MCF 10A (cell line): ENCODE data around the gene CYB5D1. TPM values are rescaled to one million over a fixed set of nuclear protein-coding genes. Genes with fewer than 3 reads are reported as not detected.
A peak's percentile ranks its signal among the peaks of the same experiment; 100 is the strongest.

Source experiments
- BruUV-seq: library from RNA; stranded (reverse); fragments of 400-500 nt; replicated peaks from 2 replicates; lab custom pipeline; 2021; lab: Mats Ljungman, UMichigan
- CTCF ChIA-PET: fragments of 300-600 bp; sonication (Branson Sonifier 250); formaldehyde crosslinking; extraction: SDS; loops from one replicate; lab custom pipeline; 2021; ENCODE audit warnings: antibody characterized with exemption, inconsistent platforms; lab: Yijun Ruan, JAX
- POLR2A ChIA-PET: fragments of 300-600, 350-650 bp; sonication (Branson Sonifier 250); formaldehyde crosslinking; extraction: SDS; loops from one replicate; lab custom pipeline; 2020; ENCODE audit warnings: antibody characterized with exemption, inconsistent platforms; lab: Yijun Ruan, JAX
- DNase-seq: peaks from one replicate; pipeline ENCODE4 v3.0.0-alpha.2; 2018; ENCODE audit not compliant: unreplicated experiment
- H3K27ac Mint-ChIP-seq: one replicate; pipeline ENCODE4 v1.8.0; 2022; ENCODE audit warnings: mild to moderate bottlenecking, low read depth, mixed read lengths; ENCODE audit not compliant: unreplicated experiment
- H3K27me3 Mint-ChIP-seq: one replicate; pipeline ENCODE4 v1.8.0; 2022; ENCODE audit warnings: mixed read lengths; ENCODE audit not compliant: insufficient read depth, unreplicated experiment
- H3K36me3 Mint-ChIP-seq: one replicate; pipeline ENCODE4 v1.8.0; 2022; ENCODE audit warnings: mild to moderate bottlenecking, moderate library complexity, mixed read lengths; ENCODE audit not compliant: insufficient read depth, unreplicated experiment
- H3K4me1 Mint-ChIP-seq: one replicate; pipeline ENCODE4 v1.8.0; 2022; ENCODE audit warnings: mixed read lengths; ENCODE audit not compliant: insufficient read depth, unreplicated experiment
- H3K4me3 Mint-ChIP-seq: one replicate; pipeline ENCODE4 v1.8.0; 2022; ENCODE audit warnings: mild to moderate bottlenecking, moderate library complexity, mixed read lengths; ENCODE audit not compliant: unreplicated experiment
- H3K9me3 Mint-ChIP-seq: one replicate; pipeline ENCODE4 v1.8.0; 2022; ENCODE audit warnings: mixed read lengths; ENCODE audit not compliant: unreplicated experiment
- intact Hi-C: fragments of 100-400 bp; cut with micrococcal nuclease; formaldehyde crosslinking; loops from 2 replicates; pipeline ENCODE4 v1.14.1; 2022
- total RNA-seq: library from RNA; stranded (reverse); gene quantifications from 2 replicates; pipeline ENCODE4 v1.2.3, GENCODE V29; 2022
- TF ChIP-seq, protein P1 (sequence below): fragments of 200-600 bp; IDR thresholded peaks from one replicate; pipeline ENCODE4 v1.8.0; 2022; ENCODE audit warnings: antibody characterized with exemption, mild to moderate bottlenecking; ENCODE audit not compliant: unreplicated experiment

Gene CYB5D1
- total RNA-seq, 1 experiment from 2014 or later, result 23.1 TPM

DNA sequence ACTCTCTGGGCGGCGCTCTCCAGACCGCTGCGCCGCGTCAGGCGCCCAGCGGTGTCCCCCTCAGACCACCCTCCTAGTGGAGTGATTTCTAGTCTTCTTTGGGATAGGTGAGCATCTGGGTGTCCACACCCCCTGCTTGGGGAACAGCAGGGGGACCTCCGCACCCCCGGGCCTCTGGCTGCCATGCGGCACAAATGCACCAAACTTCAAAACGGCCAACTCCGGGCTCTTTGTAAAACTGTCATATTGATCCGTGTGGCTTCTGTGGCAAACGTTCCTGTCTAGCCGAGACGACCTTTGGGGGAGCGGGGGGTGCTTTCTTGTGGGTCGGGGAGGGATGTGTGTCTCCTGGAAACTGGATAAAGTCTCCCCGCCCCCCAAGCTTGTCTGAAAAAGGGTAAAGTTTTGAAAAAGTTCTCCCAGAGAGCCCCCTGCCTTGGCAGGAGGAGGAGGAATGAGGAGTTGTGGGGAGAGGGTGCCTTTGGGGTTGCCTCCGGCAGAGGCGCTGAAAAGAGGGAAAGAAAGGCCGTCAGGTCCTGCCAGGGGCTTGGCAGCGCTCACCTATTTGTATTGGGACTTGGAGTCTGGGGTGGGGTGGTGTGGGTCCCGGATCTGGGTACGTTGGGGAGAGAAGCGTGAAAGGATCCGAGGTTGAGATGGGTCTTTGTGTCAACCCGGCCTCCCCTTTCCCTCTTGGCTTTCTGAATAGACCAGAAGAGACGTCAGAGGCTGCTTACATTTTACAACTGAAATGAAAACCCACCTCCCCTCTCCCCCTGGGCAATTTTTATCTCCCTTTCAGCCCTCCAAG is 28.6 kb downstream of the CYB5D1 start:
- Mint-ChIP-seq H3K36me3 (peaks cover 25% of the 10 kb centered on the region), H3K4me3 (no peak overlapping the region), H3K27ac (no peak overlapping the region), H3K27me3 (no peaks in the 10 kb centered on the region), H3K9me3 (no peaks in the 10 kb centered on the region), H3K4me1 (no peaks in the 10 kb centered on the region)
- TF ChIP-seq, protein P1, sequence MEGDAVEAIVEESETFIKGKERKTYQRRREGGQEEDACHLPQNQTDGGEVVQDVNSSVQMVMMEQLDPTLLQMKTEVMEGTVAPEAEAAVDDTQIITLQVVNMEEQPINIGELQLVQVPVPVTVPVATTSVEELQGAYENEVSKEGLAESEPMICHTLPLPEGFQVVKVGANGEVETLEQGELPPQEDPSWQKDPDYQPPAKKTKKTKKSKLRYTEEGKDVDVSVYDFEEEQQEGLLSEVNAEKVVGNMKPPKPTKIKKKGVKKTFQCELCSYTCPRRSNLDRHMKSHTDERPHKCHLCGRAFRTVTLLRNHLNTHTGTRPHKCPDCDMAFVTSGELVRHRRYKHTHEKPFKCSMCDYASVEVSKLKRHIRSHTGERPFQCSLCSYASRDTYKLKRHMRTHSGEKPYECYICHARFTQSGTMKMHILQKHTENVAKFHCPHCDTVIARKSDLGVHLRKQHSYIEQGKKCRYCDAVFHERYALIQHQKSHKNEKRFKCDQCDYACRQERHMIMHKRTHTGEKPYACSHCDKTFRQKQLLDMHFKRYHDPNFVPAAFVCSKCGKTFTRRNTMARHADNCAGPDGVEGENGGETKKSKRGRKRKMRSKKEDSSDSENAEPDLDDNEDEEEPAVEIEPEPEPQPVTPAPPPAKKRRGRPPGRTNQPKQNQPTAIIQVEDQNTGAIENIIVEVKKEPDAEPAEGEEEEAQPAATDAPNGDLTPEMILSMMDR, result no peak
- CTCF ChIA-PET, result interaction anchor here (0.6 to 1.3 kb wide), 5 partner anchors 21 to 104 kb away, joined by 3 to 6 read pairs (median 3); partner anchors contain the start of gene KDM6B
- BruUV-seq, result TSS peak; percentile 35
- peak; percentile 45 for DNase-seq
- intact Hi-C loops, result loop anchor here (2.0 kb wide), 1 partner anchor 50 kb away; no protein-coding TSS in a partner anchor
- POLR2A ChIA-PET, result interaction anchor here (0.7 to 2.2 kb wide), 16 partner anchors 15 to 328 kb away, joined by 3 to 12 read pairs (median 3); partner anchors contain the start of genes CYB5D1, NAA38, RNF227 and TNFSF13

- TF ChIP-seq, protein P1, result peak; percentile 11
- no peak for DNase-seq
- intact Hi-C loops, result loop anchor here (2.0 kb wide), 1 partner anchor 50 kb away; no protein-coding TSS in a partner anchor
- no peak overlapping the region for H3K4me3 Mint-ChIP-seq
- H3K36me3 Mint-ChIP-seq, result peaks cover 31% of the 10 kb centered on the region
- H3K27me3 Mint-ChIP-seq, result no peaks in the 10 kb centered on the region
- H3K27ac Mint-ChIP-seq, result no peak overlapping the region
- ChIA-PET CTCF (no interaction called here), POLR2A (interaction anchor here (0.7 to 2.2 kb wide), 5 partner anchors 15 to 214 kb away, joined by 3 to 12 read pairs (median 6); partner anchors contain the start of genes CYB5D1 and NAA38)
- H3K4me1 Mint-ChIP-seq, result no peaks in the 10 kb centered on the region
- BruUV-seq, result no TSS peak
- no peaks in the 10 kb centered on the region for H3K9me3 Mint-ChIP-seq
Observed at GRCh38 chr17:7887038-7887481, 29.3 kb downstream of the CYB5D1 start.

GRCh38 chr17:7887482-7888183 is 29.8 kb downstream of the CYB5D1 start:
- peaks cover 37% of the 10 kb centered on the region for H3K36me3 Mint-ChIP-seq
- ChIA-PET POLR2A (no interaction called here), CTCF (no interaction called here)
- H3K9me3 Mint-ChIP-seq, result no peaks in the 10 kb centered on the region
- peak; percentile 97 for DNase-seq
- TF ChIP-seq, protein P1, result no peak
- H3K4me1 Mint-ChIP-seq, result no peaks in the 10 kb centered on the region
- H3K27ac Mint-ChIP-seq, result no peak overlapping the region
- no peak overlapping the region for H3K4me3 Mint-ChIP-seq
- H3K27me3 Mint-ChIP-seq, result no peaks in the 10 kb centered on the region
- BruUV-seq, result no TSS peak
- intact Hi-C loops, result loop anchor here (2.0 kb wide), 1 partner anchor 51 kb away; no protein-coding TSS in a partner anchor
